Stimulated activated CD4-positive, alpha-beta T cell treated with anti-CD3 and anti-CD28 coated beads, Interleukin-15, amount 100 ng/mL, for 48 hours (primary cell): ENCODE measurements around the gene SNX9.
"Not testable (repeated sequence)": the region's sequence is repeated elsewhere in the genome, so short reads cannot be mapped to it uniquely, and the experiment has no call there.

Experiments used
- DNase-seq, 2 donors: peaks; one replicate each; pipeline ENCODE4 v3.0.0-alpha.2; 2020; ENCODE audit warnings: low read depth in 2 of 2

Gene SNX9

GRCh38 chr6:157887892-157888291 lies 64.8 kb downstream of the SNX9 start:
- no peak for DNase-seq

GRCh38 chr6:157891544-157892362 lies 68.7 kb downstream of the SNX9 start:
- DNase-seq = no peak

GRCh38 chr6:157892363-157892877 lies 69.4 kb downstream of the SNX9 start:
- no peak for DNase-seq

- no peak for DNase-seq
Measured at GRCh38 chr6:157893238-157893637, 70.2 kb downstream of the SNX9 start.

GRCh38 chr6:157895585-157895984 lies 72.5 kb downstream of the SNX9 start:
- no peak for DNase-seq

- no peak for DNase-seq
Measured at GRCh38 chr6:157896932-157897331, 73.9 kb downstream of the SNX9 start.

- no peak for DNase-seq
Measured at GRCh38 chr6:157898169-157898568, 75.1 kb downstream of the SNX9 start.

- DNase-seq = no peak
Measured at GRCh38 chr6:157898640-157899039, 75.6 kb downstream of the SNX9 start.

- not testable (repeated sequence) for DNase-seq
Measured at GRCh38 chr6:157900262-157900661, 77.2 kb downstream of the SNX9 start.

- not testable (repeated sequence) for DNase-seq
Measured at GRCh38 chr6:157900751-157901150, 77.7 kb downstream of the SNX9 start.

- no peak for DNase-seq
Measured at GRCh38 chr6:157904999-157905398, 82.0 kb downstream of the SNX9 start.

GRCh38 chr6:157905590-157906342 lies 82.7 kb downstream of the SNX9 start:
- DNase-seq = no peak

- no peak for DNase-seq
Measured at GRCh38 chr6:157906537-157907061, 83.6 kb downstream of the SNX9 start.

GRCh38 chr6:157907651-157908050 lies 84.6 kb downstream of the SNX9 start:
- DNase-seq = no peak

GRCh38 chr6:157908369-157909281 lies 85.6 kb downstream of the SNX9 start:
- DNase-seq = no peak

- no peak for DNase-seq
Measured at GRCh38 chr6:157909282-157909664, 86.2 kb downstream of the SNX9 start.

GRCh38 chr6:157911278-157911677 lies 88.2 kb downstream of the SNX9 start:
- no peak for DNase-seq

- no peak for DNase-seq
Measured at GRCh38 chr6:157911786-157912185, 88.7 kb downstream of the SNX9 start.

GRCh38 chr6:157912326-157912725 lies 89.3 kb downstream of the SNX9 start:
- no peak for DNase-seq

- DNase-seq = no peak
Measured at GRCh38 chr6:157921685-157922367, 98.8 kb downstream of the SNX9 start.

GRCh38 chr6:157925771-157926170 lies 102.7 kb downstream of the SNX9 start:
- DNase-seq = no peak
